OCI-LY3 (cell line): ENCODE results near the gene ARIH1.

Experiments
- CTCF ChIP-seq: fragments of 200-600, 300-600 bp; sonication (generic); IDR thresholded peaks from 2 replicates; pipeline ENCODE4 v1.5.1; 2014; ENCODE audit warnings: antibody characterized with exemption, low read length, low read depth
- EZH2phosphoT487 ChIP-seq: fragments of 200-600 bp; shearing (Covaris generic); IDR thresholded peaks from 2 replicates; pipeline ENCODE4 v1.6.1; 2018; ENCODE audit warnings: antibody characterized with exemption, mixed run types, low read depth

- TF ChIP-seq CTCF (no peak), EZH2phosphoT487 (no peak)
Measured at GRCh38 chr15:72489943-72490554, 15.9 kb downstream of the ARIH1 start.
